ENCODE data around the gene SH2D7. TPM values are rescaled to one million over a fixed set of nuclear protein-coding genes. Genes with fewer than 3 reads are reported as not detected.

SH2D7 gene
- total and polyA plus RNA-seq, 2 donors (not counting 3 experiments of a cell fraction or from before 2014, with no cell fraction given) = not detected

- ChIA-PET POLR2A (no interaction called here), CTCF (interaction anchor here (2.4 to 2.5 kb wide), 2 partner anchors 31 kb away, joined by 12 to 14 read pairs; no protein-coding TSS in a partner anchor)
- Histone ChIP-seq H3K4me1 (ENCODE audit: control insufficient read depth, extremely low read depth, insufficient read depth, low read length) (peaks cover 17% of the 10 kb centered on the region), H3K9me3 (replicated peaks; ENCODE audit: control insufficient read depth, insufficient read depth, low read length) (no peaks in the 10 kb centered on the region), H3K79me2 (ENCODE audit: control insufficient read depth, insufficient read depth, low read length) (peaks cover 42% of the 10 kb centered on the region), H3K36me3 (ENCODE audit: control insufficient read depth in 2 of 2, extremely low read depth in 1 of 2, insufficient read depth in 2 of 2, low read length in 2 of 2) (no peaks in the 10 kb centered on the region), H3K27me3 (ENCODE audit: control insufficient read depth in 2 of 2, insufficient read depth in 2 of 2, low read length in 2 of 2) (no peaks in the 10 kb centered on the region), H3K9ac (replicated peaks; ENCODE audit: extremely low read depth, insufficient read depth, low read length) (peak within 1 kb of the TSS; percentile 36), H3K27ac (ENCODE audit: insufficient read depth, low read depth, low read length) (peak within 1 kb of the TSS; percentile 87), H4K20me1 (replicated peaks; ENCODE audit: control insufficient read depth, extremely low read depth, insufficient read depth, low read length) (no peaks in the 10 kb centered on the region), H3K9me1 (replicated peaks; ENCODE audit: control insufficient read depth, extremely low read depth, insufficient read depth, low read length) (no peaks in the 10 kb centered on the region), H2AFZ (ENCODE audit: low read depth, low read length) (peak within 1 kb of the TSS; percentile 88), H3K4me3 (replicated peaks in 1 of 3; ENCODE audit: insufficient read depth in 1 of 3, low read depth in 1 of 3, low read length in 3 of 3) (peak within 1 kb of the TSS; percentile 56 to 84 (median 63)), H3K4me2 (ENCODE audit: insufficient read depth, low read length) (peak within 1 kb of the TSS; percentile 70)
- FAIRE-seq (peak; percentile 54), DNase-seq (ENCODE audit: low read depth, low spot score) (peak; percentile 51)
- dilution Hi-C loops (cut with MboI; ENCODE audit: extremely low pct_ligation_motif_present, low sequenced_read_pairs) (no loop called here), intact Hi-C loops (cut with micrococcal nuclease) (loop anchor here (1.0 to 2.0 kb wide), 5 partner anchors 8 to 76 kb away; no protein-coding TSS in a partner anchor)
- TF ChIP-seq POLR2A (IDR thresholded peaks at IDR 0.05; ENCODE audit: low read depth, low read length) (peak; percentile 59), FOS (IDR thresholded peaks at IDR 0.05; ENCODE audit: borderline replicate concordance, insufficient read depth, low read length) (no peak), POLR2AphosphoS5 (IDR thresholded peaks at IDR 0.05; ENCODE audit: insufficient read depth, low read depth, low read length) (peak; percentile 48)
- BruUV-seq (replicated peaks) = no TSS peak
Observed at GRCh38 chr15:78077053-78077870, 15.1 kb upstream of the SH2D7 start, which contains the start of gene TBC1D2B. Gene TBC1D2B (minus strand): TSS chr15:78077711. CDS start chr15:78077652, 59 bp downstream.

DNA sequence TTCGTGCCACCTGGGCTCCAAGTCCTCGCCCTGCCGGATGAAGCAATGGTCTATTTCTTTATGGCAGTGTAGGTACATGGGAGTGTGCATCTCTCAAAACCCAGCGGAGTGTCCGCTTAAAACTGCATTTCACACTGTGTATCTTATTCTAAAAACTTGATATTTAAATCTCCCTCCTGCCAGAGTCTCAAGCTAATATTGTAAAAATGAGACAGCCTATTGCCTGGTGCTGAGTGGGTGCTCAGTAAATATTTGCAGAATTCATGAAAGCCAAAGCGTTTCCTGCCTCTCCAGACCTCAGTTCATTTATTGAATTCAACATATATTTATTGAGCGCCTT lies 14.5 kb upstream of the SH2D7 start:
- Histone ChIP-seq H4K20me1 (replicated peaks; ENCODE audit: control insufficient read depth, extremely low read depth, insufficient read depth, low read length) (no peaks in the 10 kb centered on the region), H3K4me3 (replicated peaks in 1 of 3; ENCODE audit: insufficient read depth in 1 of 3, low read depth in 1 of 3, low read length in 3 of 3) (peak overlapping the region; percentile 28 to 84 (median 34)), H3K27ac (ENCODE audit: insufficient read depth, low read depth, low read length) (no peak overlapping the region), H3K9me1 (replicated peaks; ENCODE audit: control insufficient read depth, extremely low read depth, insufficient read depth, low read length) (no peaks in the 10 kb centered on the region), H2AFZ (ENCODE audit: low read depth, low read length) (peak overlapping the region; percentile 88), H3K4me2 (ENCODE audit: insufficient read depth, low read length) (peak overlapping the region; percentile 61), H3K9me3 (replicated peaks; ENCODE audit: control insufficient read depth, insufficient read depth, low read length) (no peaks in the 10 kb centered on the region), H3K9ac (replicated peaks; ENCODE audit: extremely low read depth, insufficient read depth, low read length) (no peak overlapping the region), H3K79me2 (ENCODE audit: control insufficient read depth, insufficient read depth, low read length) (peaks cover 36% of the 10 kb centered on the region), H3K4me1 (ENCODE audit: control insufficient read depth, extremely low read depth, insufficient read depth, low read length) (peaks cover 17% of the 10 kb centered on the region), H3K27me3 (ENCODE audit: control insufficient read depth in 2 of 2, insufficient read depth in 2 of 2, low read length in 2 of 2) (no peaks in the 10 kb centered on the region), H3K36me3 (ENCODE audit: control insufficient read depth in 2 of 2, extremely low read depth in 1 of 2, insufficient read depth in 2 of 2, low read length in 2 of 2) (no peaks in the 10 kb centered on the region)
- no peak for TF ChIP-seq GATA2 (IDR thresholded peaks at IDR 0.05; ENCODE audit: insufficient read depth, insufficient read length, low read depth, low read length)
- TF ChIP-seq CTCF (IDR thresholded peaks at IDR 0.05; ENCODE audit: extremely low read depth in 1 of 2, insufficient read depth in 1 of 2, low read depth in 1 of 2, low read length in 2 of 2) = no peak
- TF ChIP-seq POLR2A (IDR thresholded peaks at IDR 0.05; ENCODE audit: low read depth, low read length) = no peak
- no peak for TF ChIP-seq JUN (IDR thresholded peaks at IDR 0.05; ENCODE audit: borderline replicate concordance, insufficient read depth, insufficient read length, low read depth)
- no peak for TF ChIP-seq FOS (IDR thresholded peaks at IDR 0.05; ENCODE audit: borderline replicate concordance, insufficient read depth, low read length)
- TF ChIP-seq EZH2 (IDR thresholded peaks at IDR 0.05; ENCODE audit: borderline replicate concordance, low read depth, low read length, severe bottlenecking) = no peak
- no peak for TF ChIP-seq MYC (IDR thresholded peaks at IDR 0.05; ENCODE audit: low read depth, low read length)
- no peak for TF ChIP-seq POLR2AphosphoS5 (IDR thresholded peaks at IDR 0.05; ENCODE audit: insufficient read depth, low read depth, low read length)
- no peak for TF ChIP-seq MAX (IDR thresholded peaks at IDR 0.05; ENCODE audit: insufficient read depth, insufficient read length)
- DNase-seq (ENCODE audit: low read depth, low spot score) (no peak), FAIRE-seq (no peak)
- BruUV-seq (replicated peaks) = no TSS peak
- CTCF ChIA-PET = interaction anchor here (2.5 kb wide), 1 partner anchor 31 kb away, joined by 12 read pairs; no protein-coding TSS in a partner anchor
- POLR2A ChIA-PET = no interaction called here
- intact Hi-C loops (cut with micrococcal nuclease) (loop anchor here (1.0 to 2.0 kb wide), 5 partner anchors 9 to 77 kb away; no protein-coding TSS in a partner anchor), dilution Hi-C loops (cut with MboI; ENCODE audit: extremely low pct_ligation_motif_present, low sequenced_read_pairs) (no loop called here)
